Fibroblast of pulmonary artery (primary cell): ENCODE measurements around the gene CHRNE.
A peak's percentile ranks its signal among the peaks of the same experiment; 100 is the strongest.

Experiments
- DNase-seq: peaks from one replicate; pipeline ENCODE4 v3.0.0-alpha.2; 2010; ENCODE audit warnings: low read depth
- H3K4me3 ChIP-seq: replicated peaks from 2 replicates; pipeline ENCODE4 v1.5.1; 2011; ENCODE audit warnings: low read depth, mild to moderate bottlenecking, control low read depth, low read length, moderate library complexity
- CTCF ChIP-seq: IDR thresholded peaks from 2 replicates; pipeline ENCODE4 v1.5.1; 2011; ENCODE audit warnings: mild to moderate bottlenecking, control low read depth, low read length, inconsistent platforms; ENCODE audit errors: missing control alignments

The CHRNE gene

DNA sequence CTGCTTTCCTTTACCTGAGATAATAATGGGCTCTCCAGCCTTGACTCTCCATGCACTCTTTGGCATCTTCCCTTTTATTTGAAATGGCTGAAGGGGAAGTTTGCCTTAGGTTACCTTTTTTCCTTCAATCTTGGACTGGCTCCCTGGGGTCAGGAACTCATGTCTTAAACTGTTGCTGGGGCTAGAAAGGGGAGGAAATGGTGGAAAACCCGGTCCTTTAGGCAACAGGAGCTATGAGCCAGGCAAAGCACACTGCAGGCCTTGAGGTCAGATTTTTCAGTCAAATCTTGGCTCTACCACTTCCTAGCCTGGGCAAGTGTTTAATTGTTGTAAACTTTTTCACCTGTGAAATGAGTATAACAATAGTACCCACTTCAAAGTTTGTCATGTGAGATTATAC, 39.6 kb downstream of the CHRNE start:
- TF ChIP-seq CTCF, result no peak
- no peak overlapping the region for H3K4me3 ChIP-seq
- DNase-seq, result no peak

DNA sequence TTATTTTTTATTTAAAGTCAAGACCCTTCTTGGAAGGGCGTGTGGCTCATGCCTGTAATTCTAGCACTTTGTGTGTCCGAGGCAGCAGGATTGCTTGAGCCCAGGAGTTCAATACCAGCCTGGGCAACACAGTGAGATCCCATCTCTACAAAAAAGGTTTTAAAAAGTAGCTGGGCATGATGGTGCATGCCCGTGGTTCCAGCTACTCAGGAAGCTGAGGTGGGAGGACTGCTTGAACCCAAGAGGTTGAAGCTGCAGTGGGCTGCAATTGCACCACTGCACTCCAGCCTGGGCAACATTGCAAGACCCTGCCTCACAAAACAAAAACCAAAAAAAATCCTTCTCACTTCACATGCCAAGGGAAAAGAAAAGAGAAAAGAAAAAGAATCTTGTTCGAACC, 40.2 kb downstream of the CHRNE start:
- TF ChIP-seq CTCF, result no peak
- H3K4me3 ChIP-seq, result no peak overlapping the region
- DNase-seq, result no peak

DNA sequence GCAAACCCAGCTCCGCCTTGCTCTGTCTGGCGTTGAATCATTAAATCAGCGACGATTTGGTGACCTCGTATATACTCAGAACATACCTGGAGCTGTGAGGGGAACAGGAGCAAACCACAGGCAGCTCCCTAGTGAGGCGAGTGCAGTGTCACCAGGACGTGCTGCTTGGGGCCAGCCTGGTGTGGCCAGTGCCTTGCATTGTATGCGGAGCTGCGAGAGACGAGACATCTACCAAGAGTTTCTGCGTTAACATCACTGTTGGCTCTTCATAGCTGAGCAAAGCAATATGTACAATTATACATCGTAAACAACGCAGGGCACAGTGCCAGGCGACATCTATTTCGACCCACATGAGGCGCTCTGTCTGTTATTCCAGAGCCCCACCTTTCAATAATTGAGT, 41.8 kb downstream of the CHRNE start:
- no peak for DNase-seq
- TF ChIP-seq CTCF, result no peak
- no peak overlapping the region for H3K4me3 ChIP-seq

DNA sequence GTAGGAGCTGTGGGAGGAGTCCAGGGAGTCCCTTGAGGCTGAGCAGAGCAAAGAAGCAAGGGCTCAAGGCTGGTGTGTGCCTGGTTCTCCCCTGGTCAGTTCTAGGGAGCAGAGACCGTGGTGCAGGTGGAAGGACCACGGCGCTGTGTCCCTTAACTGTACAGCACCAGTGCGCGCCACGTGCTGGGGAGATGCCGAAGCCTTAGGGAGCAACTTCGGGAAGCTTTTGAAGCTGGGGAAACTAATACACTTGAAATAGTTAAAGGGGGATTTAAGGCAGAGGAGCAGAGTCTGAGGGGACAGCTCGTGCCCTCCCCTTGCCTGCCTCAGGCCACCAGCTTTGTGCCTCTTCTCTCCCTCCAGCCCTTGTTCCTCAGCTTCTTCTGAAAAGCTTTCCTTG, 42.2 kb downstream of the CHRNE start:
- TF ChIP-seq CTCF, result no peak
- DNase-seq, result no peak
- H3K4me3 ChIP-seq, result no peak overlapping the region

- no peak for TF ChIP-seq CTCF
- no peak overlapping the region for H3K4me3 ChIP-seq
- DNase-seq, result peak; percentile 33
Measured at GRCh38 chr17:4859816-4860625, 42.9 kb downstream of the CHRNE start.

- no peak for TF ChIP-seq CTCF
- peak overlapping the region; percentile 9 for H3K4me3 ChIP-seq
- peak; percentile 42 for DNase-seq
Measured at GRCh38 chr17:4858882-4859260, 44.0 kb downstream of the CHRNE start.
